Caco-2 (cell line): ENCODE measurements around the gene SLC2A4RG. TPM values are rescaled to one million over a fixed set of nuclear protein-coding genes. Genes with fewer than 3 reads are reported as not detected.

Experiments
- BruUV-seq: library from RNA; stranded (reverse); fragments of 400-500 nt; replicated peaks from 2 replicates; lab custom pipeline; 2021; lab: Mats Ljungman, UMichigan
- CTCF ChIA-PET: fragments of 300-600 bp; sonication (Branson Sonifier 250); formaldehyde crosslinking; loops from one replicate; lab custom pipeline; 2022; ENCODE audit warnings: antibody characterized with exemption; lab: Charles Lee
- POLR2A ChIA-PET: fragments of 300-600 bp; sonication (Branson Sonifier 250); formaldehyde crosslinking; loops from one replicate; lab custom pipeline; 2022; ENCODE audit warnings: antibody characterized with exemption; lab: Charles Lee
- DNase-seq, 2 experiments: peaks; one replicate each; pipeline versions ENCODE4 v3.0.0 to v3.0.0-alpha.2; 2020 to 2022
- H3K27me3 ChIP-seq: replicated peaks from 2 replicates; pipeline ENCODE4 v1.6.0; 2011; ENCODE audit warnings: low read length; ENCODE audit not compliant: control insufficient read depth, insufficient read depth
- H3K36me3 ChIP-seq: 2 replicates; pipeline ENCODE4 v1.5.1; 2011; ENCODE audit warnings: low read length; ENCODE audit not compliant: control insufficient read depth, insufficient read depth
- H3K4me1 ChIP-seq: fragments of 250-450 bp; sonication (Bioruptor Pico); 2 replicates; pipeline ENCODE4 v1.5.1; 2020; ENCODE audit warnings: mild to moderate bottlenecking
- H3K4me3 ChIP-seq: 2 replicates; pipeline ENCODE4 v1.5.1; 2011; ENCODE audit warnings: low read depth, mild to moderate bottlenecking, control low read depth, low read length
- H3K9me3 ChIP-seq: fragments of 250-450 bp; sonication (Bioruptor Pico); 2 replicates; pipeline ENCODE4 v1.5.1; 2020; ENCODE audit warnings: mild to moderate bottlenecking, moderate library complexity
- H3K27ac Mint-ChIP-seq: one replicate; pipeline ENCODE4 v1.8.0; 2022; ENCODE audit warnings: mixed read lengths; ENCODE audit not compliant: unreplicated experiment
- H3K27me3 Mint-ChIP-seq: one replicate; pipeline ENCODE4 v1.8.0; 2022; ENCODE audit warnings: mixed read lengths; ENCODE audit not compliant: insufficient read depth, unreplicated experiment
- H3K36me3 Mint-ChIP-seq: one replicate; pipeline ENCODE4 v1.8.0; 2022; ENCODE audit warnings: mild to moderate bottlenecking, mixed read lengths; ENCODE audit not compliant: insufficient read depth, unreplicated experiment
- H3K4me1 Mint-ChIP-seq: one replicate; pipeline ENCODE4 v1.8.0; 2022; ENCODE audit warnings: low read depth, mixed read lengths; ENCODE audit not compliant: unreplicated experiment
- H3K4me3 Mint-ChIP-seq: one replicate; pipeline ENCODE4 v1.8.0; 2022; ENCODE audit warnings: mild to moderate bottlenecking, moderate library complexity, mixed read lengths; ENCODE audit not compliant: unreplicated experiment
- H3K9me3 Mint-ChIP-seq: one replicate; pipeline ENCODE4 v1.8.0; 2022; ENCODE audit warnings: mixed read lengths; ENCODE audit not compliant: unreplicated experiment
- CTCF ChIP-seq, 2 experiments: fragments of 200-600 bp in 1 of 2; IDR thresholded peaks; 1 replicate in 1 of 2; 2 replicates in 1 of 2; pipeline versions ENCODE4 v1.5.1 to v1.8.0; 2011 to 2022; ENCODE audit warnings: antibody characterized with exemption in 1 of 2, control low read depth in 1 of 2, inconsistent platforms in 1 of 2, low read depth in 1 of 2, low read length in 1 of 2, mild to moderate bottlenecking in 1 of 2, moderate library complexity in 1 of 2; ENCODE audit not compliant: insufficient read depth in 1 of 2, severe bottlenecking in 1 of 2, unreplicated experiment in 1 of 2
- intact Hi-C: fragments of 100-400 bp; cut with micrococcal nuclease; formaldehyde crosslinking; loops from one replicate; pipeline ENCODE4 v1.10.0; 2022; ENCODE audit not compliant: unreplicated experiment
- total RNA-seq: library from RNA; stranded (reverse); gene quantifications from 2 replicates; pipeline ENCODE4 v1.2.3, GENCODE V29; 2022

SLC2A4RG gene
- total RNA-seq, 1 experiment from 2014 or later: 234 TPM

GRCh38 chr20:63705232-63706026 lies 34.1 kb upstream of the SLC2A4RG start:
- BruUV-seq: no TSS peak
- H3K4me1 Mint-ChIP-seq: peaks cover 16% of the 10 kb centered on the region
- no peak for DNase-seq
- intact Hi-C loops: loop anchor here (2.0 kb wide), 1 partner anchor 251 kb away; the partner anchor contains the start of gene UCKL1
- peak overlapping the region; percentile 87 for H3K4me3 Mint-ChIP-seq
- no peaks in the 10 kb centered on the region for H3K27me3 Mint-ChIP-seq
- H3K36me3 ChIP-seq: peaks cover 16% of the 10 kb centered on the region
- CTCF ChIA-PET: no interaction called here
- peaks cover 100% of the 10 kb centered on the region for H3K36me3 Mint-ChIP-seq
- H3K4me3 ChIP-seq: no peak overlapping the region
- H3K9me3 Mint-ChIP-seq: no peaks in the 10 kb centered on the region
- no peaks in the 10 kb centered on the region for H3K27me3 ChIP-seq
- peaks cover 14% of the 10 kb centered on the region for H3K4me1 ChIP-seq
- H3K27ac Mint-ChIP-seq: no peak overlapping the region
- no peak for TF ChIP-seq CTCF (IDR thresholded peaks at IDR 0.05; ENCODE audit: insufficient read depth in 1 of 2, low read depth in 1 of 2, low read length in 1 of 2, severe bottlenecking in 1 of 2, unreplicated experiment in 1 of 2)
- no peaks in the 10 kb centered on the region for H3K9me3 ChIP-seq
- POLR2A ChIA-PET: no interaction called here

- Mint-ChIP-seq H3K4me3 (peak overlapping the region; percentile 87), H3K27ac (peak overlapping the region; percentile 84), H3K27me3 (no peaks in the 10 kb centered on the region), H3K36me3 (peaks cover 100% of the 10 kb centered on the region), H3K4me1 (peaks cover 16% of the 10 kb centered on the region), H3K9me3 (no peaks in the 10 kb centered on the region)
- CTCF ChIA-PET: interaction anchor here (1.3 to 3.0 kb wide), 2 partner anchors 35 to 42 kb away, joined by 3 to 25 read pairs; no protein-coding TSS in a partner anchor
- TF ChIP-seq CTCF (IDR thresholded peaks at IDR 0.05; ENCODE audit: insufficient read depth in 1 of 2, low read depth in 1 of 2, low read length in 1 of 2, severe bottlenecking in 1 of 2, unreplicated experiment in 1 of 2): no peak
- TSS peak; percentile 32 for BruUV-seq
- H3K4me3 ChIP-seq: peak overlapping the region; percentile 96
- no peaks in the 10 kb centered on the region for H3K27me3 ChIP-seq
- POLR2A ChIA-PET: no interaction called here
- H3K4me1 ChIP-seq: peaks cover 14% of the 10 kb centered on the region
- H3K9me3 ChIP-seq: no peaks in the 10 kb centered on the region
- intact Hi-C loops: loop anchor here (2.0 kb wide), 1 partner anchor 251 kb away; the partner anchor contains the start of gene UCKL1
- H3K36me3 ChIP-seq: peaks cover 18% of the 10 kb centered on the region
- DNase-seq: no peak
These were observed 33.4 kb upstream of the SLC2A4RG start for GRCh38 chr20:63706027-63706695.
